ENCODE measurements around the gene KRT2.
"Not testable (repeated sequence)": the region's sequence is repeated elsewhere in the genome, so short reads cannot be mapped to it uniquely, and the experiment has no call there.

The KRT2 gene

GRCh38 chr12:52676163-52676562, 24.2 kb upstream of the KRT2 start:
- H3K9me3 Mint-ChIP-seq = peaks cover 0 to 6% of the 10 kb centered on the region in 2 donors
- DNase-seq = no peak
- no peak for ATAC-seq
- H3K4me3 Mint-ChIP-seq = no peak overlapping the region
- H3K4me1 Mint-ChIP-seq = peaks cover 13% of the 10 kb centered on the region
- no peaks in the 10 kb centered on the region for H3K27me3 Mint-ChIP-seq
- no peak overlapping the region for H3K27ac Mint-ChIP-seq

- no peak for ATAC-seq
- Mint-ChIP-seq H3K27me3 (no peaks in the 10 kb centered on the region), H3K9me3 (peaks cover 0 to 6% of the 10 kb centered on the region in 2 donors), H3K27ac (peak overlapping the region in 1 of 2 donors; percentile 60), H3K4me1 (peaks cover 6% of the 10 kb centered on the region), H3K4me3 (no peak overlapping the region)
- no peak for DNase-seq
These were observed 23.3 kb upstream of the KRT2 start for GRCh38 chr12:52675301-52675701.

- Mint-ChIP-seq H3K4me1 (no peaks in the 10 kb centered on the region), H3K9me3 (no peaks in the 10 kb centered on the region), H3K4me3 (no peak overlapping the region), H3K27ac (peak overlapping the region in 1 of 2 donors; percentile 81), H3K27me3 (no peaks in the 10 kb centered on the region)
- ATAC-seq (no peak), DNase-seq (no peak)
These were observed 22.4 kb upstream of the KRT2 start for GRCh38 chr12:52674433-52674775.

- DNase-seq = no peak
- Mint-ChIP-seq H3K4me3 (no peak overlapping the region), H3K27ac (peak overlapping the region in 1 of 2 donors; percentile 81), H3K9me3 (no peaks in the 10 kb centered on the region), H3K4me1 (no peaks in the 10 kb centered on the region), H3K27me3 (no peaks in the 10 kb centered on the region)
- no peak for ATAC-seq
These were observed 21.9 kb upstream of the KRT2 start for GRCh38 chr12:52673713-52674432.

GRCh38 chr12:52673217-52673616, 21.2 kb upstream of the KRT2 start:
- Mint-ChIP-seq H3K4me3 (no peak overlapping the region), H3K9me3 (no peaks in the 10 kb centered on the region), H3K27ac (no peak overlapping the region), H3K4me1 (no peaks in the 10 kb centered on the region), H3K27me3 (no peaks in the 10 kb centered on the region)
- no peak for ATAC-seq
- no peak for DNase-seq

- Mint-ChIP-seq H3K27ac (no peak overlapping the region), H3K27me3 (no peaks in the 10 kb centered on the region), H3K9me3 (no peaks in the 10 kb centered on the region), H3K4me3 (no peak overlapping the region), H3K4me1 (no peaks in the 10 kb centered on the region)
- no peak for ATAC-seq
- DNase-seq = no peak
These were observed 20.4 kb upstream of the KRT2 start for GRCh38 chr12:52672321-52672933.

GRCh38 chr12:52670961-52671360, 18.9 kb upstream of the KRT2 start:
- ATAC-seq = no peak
- Mint-ChIP-seq H3K4me1 (no peaks in the 10 kb centered on the region), H3K27me3 (no peaks in the 10 kb centered on the region), H3K27ac (no peak overlapping the region), H3K9me3 (no peaks in the 10 kb centered on the region), H3K4me3 (no peak overlapping the region)
- no peak for DNase-seq

GRCh38 chr12:52670506-52670905, 18.5 kb upstream of the KRT2 start:
- Mint-ChIP-seq H3K9me3 (no peaks in the 10 kb centered on the region), H3K4me1 (no peaks in the 10 kb centered on the region), H3K4me3 (no peak overlapping the region), H3K27me3 (no peaks in the 10 kb centered on the region), H3K27ac (no peak overlapping the region)
- DNase-seq (no peak), ATAC-seq (no peak)

- H3K9me3 Mint-ChIP-seq, H3K27ac Mint-ChIP-seq, DNase-seq, ATAC-seq, H3K27me3 Mint-ChIP-seq, H3K4me3 Mint-ChIP-seq, H3K4me1 Mint-ChIP-seq: not testable (repeated sequence)
These were observed 17.9 kb upstream of the KRT2 start for GRCh38 chr12:52669941-52670340.

GRCh38 chr12:52669426-52669825, 17.4 kb upstream of the KRT2 start:
- DNase-seq = no peak
- no peaks in the 10 kb centered on the region for H3K4me1 Mint-ChIP-seq
- no peaks in the 10 kb centered on the region for H3K9me3 Mint-ChIP-seq
- H3K27ac Mint-ChIP-seq = no peak overlapping the region
- H3K4me3 Mint-ChIP-seq = no peak overlapping the region
- no peak for ATAC-seq
- H3K27me3 Mint-ChIP-seq = no peaks in the 10 kb centered on the region

GRCh38 chr12:52667931-52668330, 15.9 kb upstream of the KRT2 start:
- Mint-ChIP-seq H3K4me3 (no peak overlapping the region), H3K4me1 (no peaks in the 10 kb centered on the region), H3K9me3 (no peaks in the 10 kb centered on the region), H3K27me3 (no peaks in the 10 kb centered on the region), H3K27ac (no peak overlapping the region)
- DNase-seq (no peak), ATAC-seq (no peak)

- H3K27ac Mint-ChIP-seq = no peak overlapping the region
- no peaks in the 10 kb centered on the region for H3K27me3 Mint-ChIP-seq
- ATAC-seq = no peak
- H3K4me1 Mint-ChIP-seq = no peaks in the 10 kb centered on the region
- H3K9me3 Mint-ChIP-seq = no peaks in the 10 kb centered on the region
- H3K4me3 Mint-ChIP-seq = no peak overlapping the region
- no peak for DNase-seq
These were observed 15.5 kb upstream of the KRT2 start for GRCh38 chr12:52667509-52667908.

- DNase-seq (no peak), ATAC-seq (no peak)
- H3K27me3 Mint-ChIP-seq = no peaks in the 10 kb centered on the region
- H3K4me1 Mint-ChIP-seq = no peaks in the 10 kb centered on the region
- H3K4me3 Mint-ChIP-seq = no peak overlapping the region
- H3K27ac Mint-ChIP-seq = no peak overlapping the region
- H3K9me3 Mint-ChIP-seq = no peaks in the 10 kb centered on the region
These were observed 14.5 kb upstream of the KRT2 start for GRCh38 chr12:52666471-52666870.

- no peaks in the 10 kb centered on the region for H3K27me3 Mint-ChIP-seq
- H3K9me3 Mint-ChIP-seq = no peaks in the 10 kb centered on the region
- H3K4me3 Mint-ChIP-seq = no peak overlapping the region
- DNase-seq (no peak), ATAC-seq (no peak)
- H3K4me1 Mint-ChIP-seq = no peaks in the 10 kb centered on the region
- H3K27ac Mint-ChIP-seq = no peak overlapping the region
These were observed 11.4 kb upstream of the KRT2 start for GRCh38 chr12:52663420-52663819.

GRCh38 chr12:52662918-52663229, 10.9 kb upstream of the KRT2 start:
- no peaks in the 10 kb centered on the region for H3K4me1 Mint-ChIP-seq
- no peak overlapping the region for H3K4me3 Mint-ChIP-seq
- no peaks in the 10 kb centered on the region for H3K9me3 Mint-ChIP-seq
- no peak for ATAC-seq
- H3K27ac Mint-ChIP-seq = no peak overlapping the region
- no peak for DNase-seq
- no peaks in the 10 kb centered on the region for H3K27me3 Mint-ChIP-seq

GRCh38 chr12:52662093-52662917, 10.3 kb upstream of the KRT2 start:
- Mint-ChIP-seq H3K4me3 (no peak overlapping the region), H3K27me3 (no peaks in the 10 kb centered on the region), H3K27ac (no peak overlapping the region), H3K9me3 (no peaks in the 10 kb centered on the region), H3K4me1 (no peaks in the 10 kb centered on the region)
- DNase-seq = no peak
- ATAC-seq = no peak
